GM18526 (cell line): ENCODE data around the gene SPAG16.

ENCODE experiments used
- POLR2A ChIP-seq: IDR thresholded peaks from 3 replicates; pipeline ENCODE4 v1.6.1; 2011; ENCODE audit not compliant: insufficient read length; ENCODE audit errors: extremely low read depth

The SPAG16 gene

DNA sequence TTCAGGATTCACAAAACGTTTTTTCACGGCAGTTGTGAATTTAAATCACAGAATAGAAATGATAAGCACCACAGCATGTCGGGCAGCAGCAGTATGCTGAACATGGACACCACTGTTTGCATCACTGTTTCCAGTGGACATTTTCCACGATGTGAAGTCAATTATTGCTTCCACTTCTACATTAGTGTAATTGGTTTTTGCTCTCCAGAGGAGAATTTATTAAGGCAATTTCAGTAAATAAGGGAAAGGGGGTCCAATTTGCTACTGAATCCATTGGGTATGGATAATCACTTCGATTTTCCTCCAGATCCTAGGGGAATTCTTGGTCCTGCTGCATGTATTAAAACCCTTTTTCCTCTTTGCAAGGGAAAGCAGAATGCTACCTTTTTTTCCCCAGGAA lies 1096.4 kb downstream of the SPAG16 start:
- TF ChIP-seq POLR2A: no peak

DNA sequence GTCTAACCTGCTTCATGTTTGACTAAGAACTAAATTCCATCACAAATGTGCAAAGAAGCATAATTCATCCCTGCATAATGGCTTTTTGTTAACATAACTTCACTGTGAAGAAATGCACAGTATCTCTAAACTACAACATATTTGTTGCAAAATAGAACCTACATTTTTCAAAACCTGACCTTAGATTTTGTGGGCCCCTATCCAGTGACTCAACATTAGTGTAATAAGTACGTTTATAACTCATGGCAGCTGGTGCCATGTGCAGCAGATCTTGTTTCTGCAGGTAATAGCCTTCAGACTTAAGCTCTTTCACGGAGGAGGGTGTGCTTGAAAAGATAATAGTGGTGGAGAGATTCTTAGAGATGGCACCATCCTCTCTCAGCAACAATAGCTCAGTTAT lies 1098.0 kb downstream of the SPAG16 start:
- no peak for TF ChIP-seq POLR2A

- TF ChIP-seq POLR2A: no peak
These were observed 1102.5 kb downstream of the SPAG16 start for GRCh38 chr2:214386720-214387119.

GRCh38 chr2:214389334-214389733 lies 1105.1 kb downstream of the SPAG16 start:
- no peak for TF ChIP-seq POLR2A

DNA sequence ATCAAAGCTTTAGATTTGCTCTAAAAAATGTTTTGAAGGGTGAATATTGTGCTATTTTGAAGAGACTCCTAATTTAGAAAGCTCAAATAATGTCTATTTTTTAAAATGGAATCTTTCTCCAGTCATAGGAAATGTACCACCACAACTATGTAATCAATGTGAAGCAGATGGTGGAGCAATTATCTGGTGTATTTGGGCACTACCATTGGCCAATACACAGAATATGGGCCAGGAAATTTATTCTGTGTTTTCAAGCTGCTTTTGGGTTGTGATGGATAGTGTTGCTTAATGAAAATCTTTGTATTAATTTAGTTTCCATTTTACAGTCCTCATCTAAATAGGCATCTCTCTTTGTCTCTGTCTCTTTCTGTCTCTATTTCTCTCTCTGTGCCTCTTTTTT lies 1109.5 kb downstream of the SPAG16 start:
- no peak for TF ChIP-seq POLR2A

- no peak for TF ChIP-seq POLR2A
These were observed 1110.8 kb downstream of the SPAG16 start for GRCh38 chr2:214395040-214395439.

DNA sequence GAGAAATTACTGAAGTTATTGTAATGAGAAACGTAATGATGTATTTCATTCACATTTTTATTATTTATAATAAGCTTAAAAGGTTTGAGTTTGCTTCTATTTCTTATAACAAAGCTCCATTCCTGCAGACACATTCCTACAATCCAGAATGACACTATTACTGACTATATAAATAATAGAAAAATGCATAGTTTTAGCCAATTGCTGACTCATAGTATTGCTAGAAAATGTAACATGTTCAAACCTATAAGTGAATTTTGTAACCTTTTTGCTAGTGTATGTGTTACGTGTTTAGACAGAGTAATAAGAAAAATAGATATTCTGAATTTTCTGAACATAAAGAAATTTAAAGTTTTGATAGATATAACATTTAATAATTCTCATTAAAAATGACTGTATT lies 1117.3 kb downstream of the SPAG16 start:
- TF ChIP-seq POLR2A: no peak

DNA sequence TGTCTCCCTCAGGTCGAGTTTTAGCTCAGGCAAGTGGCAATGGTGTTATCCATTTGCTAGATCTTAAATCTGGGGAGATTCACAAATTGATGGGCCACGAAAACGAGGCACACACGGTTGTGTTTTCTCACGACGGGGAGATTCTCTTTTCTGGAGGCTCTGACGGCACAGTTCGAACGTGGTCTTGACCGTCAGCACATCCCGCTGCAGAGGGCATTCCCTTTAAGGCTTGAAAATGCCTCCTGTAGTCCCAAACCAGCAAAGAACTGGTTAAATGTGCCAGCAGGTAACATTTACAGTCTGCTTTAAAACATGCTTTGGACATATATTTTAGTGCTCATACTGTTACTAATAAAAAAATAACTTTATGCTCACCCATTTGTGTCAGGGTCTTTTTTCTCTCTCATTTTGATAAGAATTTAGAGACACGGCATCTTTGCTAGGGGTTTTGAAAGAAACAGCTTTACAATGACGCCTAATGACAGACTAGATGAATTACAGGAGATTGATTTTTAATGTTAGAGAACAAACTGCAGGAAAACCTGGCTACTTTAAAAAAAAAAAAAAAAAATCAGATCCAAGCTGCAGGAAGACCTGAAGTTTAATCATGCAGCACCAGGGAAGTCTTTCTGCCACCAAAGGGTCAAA lies 1126.0 kb downstream of the SPAG16 start:
- no peak for TF ChIP-seq POLR2A

GRCh38 chr2:214410918-214411554 lies 1126.8 kb downstream of the SPAG16 start, which contains the start of gene VWC2L:
TSS of gene VWC2L (plus strand) at chr2:214411054. CDS start at chr2:214414194, 3,140 bp downstream.
- TF ChIP-seq POLR2A: no peak

DNA sequence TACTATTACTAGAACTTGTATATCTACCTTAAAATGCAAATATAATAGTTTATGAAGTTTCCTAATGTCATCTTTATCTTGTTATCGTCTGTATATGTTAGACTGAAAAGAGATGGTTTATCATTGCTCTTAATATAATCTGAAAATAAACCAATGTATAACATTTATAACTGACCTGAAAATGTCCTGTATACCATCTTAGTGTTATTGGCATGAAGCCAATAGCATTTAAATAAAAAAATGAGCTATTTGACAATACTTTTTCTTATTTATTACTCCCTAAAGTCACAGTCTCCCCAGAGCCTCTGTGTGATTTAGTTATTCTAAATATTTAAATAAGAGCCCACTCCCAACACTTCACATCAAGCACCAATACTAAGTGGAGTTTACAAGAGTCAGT lies 1128.4 kb downstream of the SPAG16 start:
- no peak for TF ChIP-seq POLR2A

DNA sequence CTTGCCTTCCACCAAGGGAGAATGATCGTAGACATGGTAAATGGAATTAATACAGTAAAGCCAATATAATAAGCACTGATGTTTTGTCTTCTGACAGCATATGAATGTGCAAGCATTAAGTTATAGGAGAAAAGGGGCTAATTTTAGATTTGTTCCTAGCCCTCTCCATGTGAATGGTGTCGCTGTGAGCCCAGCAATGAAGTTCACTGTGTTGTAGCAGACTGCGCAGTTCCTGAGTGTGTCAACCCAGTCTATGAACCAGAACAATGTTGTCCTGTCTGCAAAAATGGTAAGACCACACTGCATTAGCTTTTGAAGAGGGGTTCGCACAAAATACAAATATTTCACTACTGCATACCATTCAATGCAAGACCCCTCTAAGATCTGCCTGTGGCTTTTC lies 1152.2 kb downstream of the SPAG16 start:
- no peak for TF ChIP-seq POLR2A

- TF ChIP-seq POLR2A: no peak
These were observed 1166.0 kb downstream of the SPAG16 start for GRCh38 chr2:214450118-214450894.

- no peak for TF ChIP-seq POLR2A
These were observed 1167.4 kb downstream of the SPAG16 start for GRCh38 chr2:214451516-214452275.
